Erythroblast (primary cell): ENCODE data around the gene NAV3.

Experiments
- GATA1 ChIP-seq: IDR thresholded peaks from 2 replicates; pipeline ENCODE4 v1.6.1; 2011; ENCODE audit warnings: low read depth, mild to moderate bottlenecking, control low read depth, low read length, moderate library complexity
- POLR2A ChIP-seq: IDR thresholded peaks from 2 replicates; pipeline ENCODE4 v1.6.1; 2011; ENCODE audit warnings: mild to moderate bottlenecking, low read length

- no peak for TF ChIP-seq POLR2A
- no peak for TF ChIP-seq GATA1
Observed at GRCh38 chr12:78002878-78003277, 172.2 kb downstream of the NAV3 start.
